Kidney epithelial cell (primary cell): ENCODE measurements around the gene GTF2H1. TPM values are rescaled to one million over a fixed set of nuclear protein-coding genes. Genes with fewer than 3 reads are reported as not detected.
A peak's percentile ranks its signal among the peaks of the same experiment; 100 is the strongest.

Experiments used
- DNase-seq: peaks from one replicate; pipeline ENCODE4 v3.0.0-alpha.2; 2010; ENCODE audit warnings: low read depth
- H3K27me3 ChIP-seq: 2 replicates; pipeline ENCODE4 v1.6.0; 2011; ENCODE audit warnings: low read length; ENCODE audit not compliant: control insufficient read depth, insufficient read depth
- H3K36me3 ChIP-seq: 2 replicates; pipeline ENCODE4 v1.5.1; 2011; ENCODE audit warnings: low read length; ENCODE audit not compliant: control insufficient read depth, insufficient read depth
- H3K4me3 ChIP-seq: 2 replicates; pipeline ENCODE4 v1.5.1; 2011; ENCODE audit warnings: low read depth, mild to moderate bottlenecking, control low read depth, low read length
- CTCF ChIP-seq: IDR thresholded peaks from 2 replicates; pipeline ENCODE4 v1.5.1; 2011; ENCODE audit warnings: mild to moderate bottlenecking, moderate library complexity, low read length, control low read depth, inconsistent platforms; ENCODE audit not compliant: insufficient read depth, poor library complexity, severe bottlenecking
- total RNA-seq: library from RNA; depleted of rRNA; stranded (reverse); fragments of >200 nt; gene quantifications from 2 replicates; pipeline ENCODE4 v1.2.3, GENCODE V29; 2015

The GTF2H1 gene
- total RNA-seq = 57.2 and 58.5 TPM in 2 replicates

- DNase-seq = peak; percentile 94
- H3K4me3 ChIP-seq = peak within 1 kb of the TSS; percentile 81
- H3K36me3 ChIP-seq = no peaks in the 10 kb centered on the region
- TF ChIP-seq CTCF = no peak
- H3K27me3 ChIP-seq = no peaks in the 10 kb centered on the region
These were observed at the start of gene GTF2H1, which contains the start of gene HPS5 for GRCh38 chr11:18321969-18322711. Gene GTF2H1, plus strand, starts transcription at chr11:18322567. Its CDS starts 10,508 bp downstream, at chr11:18333075. Gene HPS5, minus strand, starts transcription at chr11:18322140. Its CDS starts 4,282 bp downstream, at chr11:18317858.

- DNase-seq = no peak
- Histone ChIP-seq H3K27me3 (no peaks in the 10 kb centered on the region), H3K36me3 (no peaks in the 10 kb centered on the region), H3K4me3 (no peak overlapping the region)
- TF ChIP-seq CTCF = no peak
These were observed 44.6 kb upstream of the GTF2H1 start for GRCh38 chr11:18277565-18278271.

GRCh38 chr11:18280438-18281045 lies 41.8 kb upstream of the GTF2H1 start:
- no peak for DNase-seq
- Histone ChIP-seq H3K4me3 (no peak overlapping the region), H3K27me3 (no peaks in the 10 kb centered on the region), H3K36me3 (no peaks in the 10 kb centered on the region)
- TF ChIP-seq CTCF = no peak

GRCh38 chr11:18282626-18283025 lies 39.7 kb upstream of the GTF2H1 start:
- Histone ChIP-seq H3K4me3 (no peak overlapping the region), H3K36me3 (peaks cover 1% of the 10 kb centered on the region), H3K27me3 (no peaks in the 10 kb centered on the region)
- no peak for TF ChIP-seq CTCF
- DNase-seq = no peak

GRCh38 chr11:18285841-18286240 lies 36.5 kb upstream of the GTF2H1 start:
- H3K36me3 ChIP-seq = peaks cover 1% of the 10 kb centered on the region
- no peaks in the 10 kb centered on the region for H3K27me3 ChIP-seq
- no peak for DNase-seq
- no peak overlapping the region for H3K4me3 ChIP-seq
- no peak for TF ChIP-seq CTCF
